Thoracic aorta (tissue), 2 donors: ENCODE results near the gene RPS27L. TPM values are rescaled to one million over a fixed set of nuclear protein-coding genes. Genes with fewer than 3 reads are reported as not detected.
A peak's percentile ranks its signal among the peaks of the same experiment; 100 is the strongest.

ENCODE experiments used
- ATAC-seq: fragments of 150-250 bp; one replicate; pipeline ENCODE4 v1.8.0; 2017; ENCODE audit warnings: low read depth; ENCODE audit not compliant: insufficient number of reproducible peaks, low FRiP score
- DNase-seq: peaks from one replicate; pipeline ENCODE4 v3.0.0-alpha.2; 2020; ENCODE audit warnings: low spot score
- H3K27ac ChIP-seq, 2 donors: fragments of 200-600 bp; sonication (generic); 1 replicate in 1 of 2; 2 replicates in 1 of 2; pipeline ENCODE4 v1.5.1; 2016; ENCODE audit warnings: mild to moderate bottlenecking in 2 of 2, moderate library complexity in 2 of 2
- H3K27me3 ChIP-seq: fragments of 200-600 bp; sonication (generic); replicated peaks from 2 replicates; pipeline ENCODE4 v1.6.0; 2016; ENCODE audit warnings: mild to moderate bottlenecking; ENCODE audit not compliant: insufficient read depth
- H3K36me3 ChIP-seq: fragments of 200-600 bp; sonication (generic); one replicate; pipeline ENCODE4 v1.5.1; 2016
- H3K4me1 ChIP-seq, 2 donors: fragments of 200-600 bp; sonication (generic); 1 replicate in 1 of 2; 2 replicates in 1 of 2; pipeline versions ENCODE4 v1.5.1 to v1.6.0; 2016; ENCODE audit warnings: low read depth in 2 of 2, mild to moderate bottlenecking in 1 of 2; ENCODE audit not compliant: control insufficient read depth in 1 of 2
- H3K4me3 ChIP-seq: fragments of 200-600 bp; sonication (generic); 2 replicates; pipeline ENCODE4 v1.5.1; 2016; ENCODE audit warnings: mild to moderate bottlenecking
- H3K9me3 ChIP-seq: fragments of 200-600 bp; sonication (generic); 2 replicates; pipeline ENCODE4 v1.5.1; 2016
- total RNA-seq, 2 donors: library from RNA; depleted of rRNA; stranded (reverse); fragments of >200 nt; gene quantifications; one replicate each; pipeline versions ENCODE4 v1.1.0 to v1.2.3, GENCODE V29; 2016
- TF ChIP-seq, protein P1 (sequence below): fragments of 200-600 bp; sonication (generic); IDR thresholded peaks from one replicate; pipeline ENCODE4 v1.5.1; 2019; ENCODE audit warnings: antibody characterized with exemption

The RPS27L gene
- total RNA-seq, 2 donors from 2014 or later: 40.1 to 120 TPM

- ATAC-seq: no peak
- H3K36me3 ChIP-seq: no peaks in the 10 kb centered on the region
- H3K27ac ChIP-seq: peak overlapping the region; percentile 12 to 17
- no peak for DNase-seq
- H3K4me3 ChIP-seq: peak overlapping the region; percentile 6
- no peaks in the 10 kb centered on the region for H3K27me3 ChIP-seq
- TF ChIP-seq, protein P1, sequence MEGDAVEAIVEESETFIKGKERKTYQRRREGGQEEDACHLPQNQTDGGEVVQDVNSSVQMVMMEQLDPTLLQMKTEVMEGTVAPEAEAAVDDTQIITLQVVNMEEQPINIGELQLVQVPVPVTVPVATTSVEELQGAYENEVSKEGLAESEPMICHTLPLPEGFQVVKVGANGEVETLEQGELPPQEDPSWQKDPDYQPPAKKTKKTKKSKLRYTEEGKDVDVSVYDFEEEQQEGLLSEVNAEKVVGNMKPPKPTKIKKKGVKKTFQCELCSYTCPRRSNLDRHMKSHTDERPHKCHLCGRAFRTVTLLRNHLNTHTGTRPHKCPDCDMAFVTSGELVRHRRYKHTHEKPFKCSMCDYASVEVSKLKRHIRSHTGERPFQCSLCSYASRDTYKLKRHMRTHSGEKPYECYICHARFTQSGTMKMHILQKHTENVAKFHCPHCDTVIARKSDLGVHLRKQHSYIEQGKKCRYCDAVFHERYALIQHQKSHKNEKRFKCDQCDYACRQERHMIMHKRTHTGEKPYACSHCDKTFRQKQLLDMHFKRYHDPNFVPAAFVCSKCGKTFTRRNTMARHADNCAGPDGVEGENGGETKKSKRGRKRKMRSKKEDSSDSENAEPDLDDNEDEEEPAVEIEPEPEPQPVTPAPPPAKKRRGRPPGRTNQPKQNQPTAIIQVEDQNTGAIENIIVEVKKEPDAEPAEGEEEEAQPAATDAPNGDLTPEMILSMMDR: no peak
- peaks cover 33 to 66% of the 10 kb centered on the region in 2 donors for H3K4me1 ChIP-seq
- H3K9me3 ChIP-seq: no peaks in the 10 kb centered on the region
Measured at GRCh38 chr15:63194302-63194701, 37.0 kb upstream of the RPS27L start.

GRCh38 chr15:63192619-63193206 is 35.4 kb upstream of the RPS27L start:
- Histone ChIP-seq H3K4me3 (no peak overlapping the region), H3K4me1 (peaks cover 33 to 66% of the 10 kb centered on the region in 2 donors), H3K27me3 (no peaks in the 10 kb centered on the region), H3K36me3 (no peaks in the 10 kb centered on the region), H3K9me3 (no peaks in the 10 kb centered on the region), H3K27ac (no peak overlapping the region)
- TF ChIP-seq, protein P1: no peak
- ATAC-seq (no peak), DNase-seq (no peak)

- H3K9me3 ChIP-seq: no peaks in the 10 kb centered on the region
- H3K4me1 ChIP-seq: peaks cover 33 to 62% of the 10 kb centered on the region in 2 donors
- no peaks in the 10 kb centered on the region for H3K36me3 ChIP-seq
- DNase-seq (no peak), ATAC-seq (no peak)
- no peak overlapping the region for H3K4me3 ChIP-seq
- no peak overlapping the region for H3K27ac ChIP-seq
- no peaks in the 10 kb centered on the region for H3K27me3 ChIP-seq
- TF ChIP-seq, protein P1: no peak
Measured at GRCh38 chr15:63191895-63192618, 34.8 kb upstream of the RPS27L start.

- H3K4me3 ChIP-seq: peak overlapping the region; percentile 97
- DNase-seq: no peak
- ATAC-seq: no peak
- H3K4me1 ChIP-seq: peaks cover 30 to 53% of the 10 kb centered on the region in 2 donors
- TF ChIP-seq, protein P1: no peak
- H3K36me3 ChIP-seq: no peaks in the 10 kb centered on the region
- peak overlapping the region in 1 of 2 donors; percentile 76 for H3K27ac ChIP-seq
- H3K27me3 ChIP-seq: no peaks in the 10 kb centered on the region
- H3K9me3 ChIP-seq: no peaks in the 10 kb centered on the region
Measured at GRCh38 chr15:63190769-63191649, 33.7 kb upstream of the RPS27L start.
